Ovary (tissue), 3 donors: Measurements from ENCODE around the gene GNAI3.

Experiments used
- POLR2A ChIP-seq: fragments of 450-650 bp; IDR thresholded peaks from one replicate; pipeline ENCODE4 v1.6.1; 2017; ENCODE audit warnings: antibody characterized with exemption, mild to moderate bottlenecking, moderate library complexity
- TF ChIP-seq, protein P1 (sequence below), 3 donors: fragments of 450-650 bp in 2 of 3; fragments of 200-600 bp in 1 of 3; IDR thresholded peaks; one replicate each; pipeline versions ENCODE4 v1.5.1 to v1.8.0; 2016 to 2022; ENCODE audit warnings: antibody characterized with exemption in 3 of 3, mild to moderate bottlenecking in 1 of 3
- donor health status: DM: no; HTN: no; CAD: no.

DNA sequence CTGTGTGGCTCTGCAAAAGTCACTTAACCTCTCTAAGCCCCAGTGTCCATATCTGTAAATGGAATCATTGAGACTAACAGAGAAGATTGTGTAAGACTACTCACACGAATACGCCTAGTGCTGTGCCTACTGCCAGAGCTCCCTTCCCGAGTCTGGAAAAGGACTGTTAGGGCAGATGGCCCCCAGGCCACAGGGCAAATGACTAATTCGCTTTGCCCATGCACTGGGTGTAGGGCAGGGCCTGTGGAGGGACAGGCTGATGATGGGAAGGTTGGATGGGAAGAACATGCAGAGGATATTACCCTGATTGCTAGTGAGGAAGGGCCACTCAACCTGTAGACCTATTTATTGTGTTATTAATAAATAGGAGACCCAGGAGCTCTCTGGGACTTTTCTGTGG, 12.9 kb upstream of the GNAI3 start:
- no peak for TF ChIP-seq POLR2A
- TF ChIP-seq, protein P1, sequence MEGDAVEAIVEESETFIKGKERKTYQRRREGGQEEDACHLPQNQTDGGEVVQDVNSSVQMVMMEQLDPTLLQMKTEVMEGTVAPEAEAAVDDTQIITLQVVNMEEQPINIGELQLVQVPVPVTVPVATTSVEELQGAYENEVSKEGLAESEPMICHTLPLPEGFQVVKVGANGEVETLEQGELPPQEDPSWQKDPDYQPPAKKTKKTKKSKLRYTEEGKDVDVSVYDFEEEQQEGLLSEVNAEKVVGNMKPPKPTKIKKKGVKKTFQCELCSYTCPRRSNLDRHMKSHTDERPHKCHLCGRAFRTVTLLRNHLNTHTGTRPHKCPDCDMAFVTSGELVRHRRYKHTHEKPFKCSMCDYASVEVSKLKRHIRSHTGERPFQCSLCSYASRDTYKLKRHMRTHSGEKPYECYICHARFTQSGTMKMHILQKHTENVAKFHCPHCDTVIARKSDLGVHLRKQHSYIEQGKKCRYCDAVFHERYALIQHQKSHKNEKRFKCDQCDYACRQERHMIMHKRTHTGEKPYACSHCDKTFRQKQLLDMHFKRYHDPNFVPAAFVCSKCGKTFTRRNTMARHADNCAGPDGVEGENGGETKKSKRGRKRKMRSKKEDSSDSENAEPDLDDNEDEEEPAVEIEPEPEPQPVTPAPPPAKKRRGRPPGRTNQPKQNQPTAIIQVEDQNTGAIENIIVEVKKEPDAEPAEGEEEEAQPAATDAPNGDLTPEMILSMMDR (IDR thresholded peaks at IDR 0.05): no peak
